GM13977 (cell line): ENCODE data around the gene HSDL2.

Experiments
- DNase-seq: peaks from one replicate; pipeline ENCODE4 v3.0.0; 2012; ENCODE audit warnings: low spot score
- in situ Hi-C: fragments of 300-500 bp; cut with MboI; formaldehyde crosslinking; loops from one replicate; pipeline ENCODE4 v1.12.0; 2022; ENCODE audit warnings: low sequenced_read_pairs, low pct_unique_long_range_greater_than_20kb, mixed read lengths, inconsistent platforms; ENCODE audit not compliant: unreplicated experiment
- TF ChIP-seq, protein P1 (sequence below): IDR thresholded peaks from 2 replicates; pipeline ENCODE4 v1.5.1; 2012; ENCODE audit warnings: mild to moderate bottlenecking, control low read depth; ENCODE audit not compliant: insufficient read depth; ENCODE audit errors: extremely low read depth, missing control alignments

HSDL2 gene

DNA sequence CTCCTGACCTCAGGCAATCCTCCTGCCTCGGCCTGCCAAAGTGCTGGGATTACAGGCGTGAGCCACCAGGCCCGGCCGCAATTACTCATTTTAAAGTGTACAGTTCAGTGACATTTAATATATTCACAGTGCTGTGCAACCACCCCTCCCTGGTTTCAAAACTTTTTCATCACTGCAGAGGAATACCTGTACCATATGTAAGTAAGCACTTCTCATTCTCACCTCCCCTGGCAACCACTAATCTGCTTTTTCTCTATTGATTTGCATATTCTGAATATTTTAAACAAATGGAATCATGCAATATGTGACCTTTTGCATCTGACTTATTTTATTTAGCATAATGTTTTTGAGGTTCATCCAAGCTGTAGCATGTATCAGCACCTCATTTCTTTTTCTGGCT lies 85.4 kb downstream of the HSDL2 start:
- TF ChIP-seq, protein P1, sequence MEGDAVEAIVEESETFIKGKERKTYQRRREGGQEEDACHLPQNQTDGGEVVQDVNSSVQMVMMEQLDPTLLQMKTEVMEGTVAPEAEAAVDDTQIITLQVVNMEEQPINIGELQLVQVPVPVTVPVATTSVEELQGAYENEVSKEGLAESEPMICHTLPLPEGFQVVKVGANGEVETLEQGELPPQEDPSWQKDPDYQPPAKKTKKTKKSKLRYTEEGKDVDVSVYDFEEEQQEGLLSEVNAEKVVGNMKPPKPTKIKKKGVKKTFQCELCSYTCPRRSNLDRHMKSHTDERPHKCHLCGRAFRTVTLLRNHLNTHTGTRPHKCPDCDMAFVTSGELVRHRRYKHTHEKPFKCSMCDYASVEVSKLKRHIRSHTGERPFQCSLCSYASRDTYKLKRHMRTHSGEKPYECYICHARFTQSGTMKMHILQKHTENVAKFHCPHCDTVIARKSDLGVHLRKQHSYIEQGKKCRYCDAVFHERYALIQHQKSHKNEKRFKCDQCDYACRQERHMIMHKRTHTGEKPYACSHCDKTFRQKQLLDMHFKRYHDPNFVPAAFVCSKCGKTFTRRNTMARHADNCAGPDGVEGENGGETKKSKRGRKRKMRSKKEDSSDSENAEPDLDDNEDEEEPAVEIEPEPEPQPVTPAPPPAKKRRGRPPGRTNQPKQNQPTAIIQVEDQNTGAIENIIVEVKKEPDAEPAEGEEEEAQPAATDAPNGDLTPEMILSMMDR = no peak
- DNase-seq = no peak
- in situ Hi-C loops = no loop called here

DNA sequence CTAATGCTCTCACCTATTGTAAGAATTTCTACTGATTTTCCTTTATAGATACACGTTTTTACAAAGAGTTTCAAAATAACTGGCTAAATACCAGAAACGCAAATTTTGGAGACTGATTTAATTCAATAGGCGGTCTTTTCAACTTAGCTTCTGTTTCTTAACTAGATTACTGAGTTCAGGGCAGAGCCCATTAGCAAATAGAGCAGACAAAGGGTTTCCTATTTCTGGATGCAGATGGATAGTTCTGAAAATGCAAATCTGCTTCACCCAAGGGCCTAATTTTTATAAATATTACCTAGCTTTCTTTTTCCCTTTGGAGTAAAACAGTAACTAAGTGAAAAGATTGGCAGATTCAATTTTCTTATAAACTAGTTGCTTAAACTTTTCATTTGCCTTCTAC lies 93.1 kb downstream of the HSDL2 start:
- TF ChIP-seq, protein P1 = no peak
- no peak for DNase-seq
- in situ Hi-C loops = no loop called here

DNA sequence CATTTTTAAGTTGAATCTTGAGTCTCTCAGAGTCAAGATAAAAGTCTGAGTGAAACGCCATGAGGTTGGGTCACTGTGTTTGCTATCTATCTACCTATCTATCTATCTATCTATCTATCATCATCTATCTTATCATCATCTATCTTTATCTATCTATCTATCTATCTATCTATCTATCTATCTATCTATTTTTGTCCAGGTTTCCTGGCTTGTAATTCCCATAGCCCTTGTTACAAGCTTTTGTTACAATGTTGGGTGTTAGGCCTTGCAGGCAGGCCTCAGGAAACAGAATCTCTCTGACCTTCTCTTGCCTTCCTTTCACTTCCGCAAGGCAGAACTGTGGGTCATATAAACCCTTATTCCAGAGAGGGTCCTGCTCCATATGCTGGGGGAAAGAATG lies 94.1 kb downstream of the HSDL2 start:
- TF ChIP-seq, protein P1 = no peak
- DNase-seq = no peak
- in situ Hi-C loops = no loop called here

DNA sequence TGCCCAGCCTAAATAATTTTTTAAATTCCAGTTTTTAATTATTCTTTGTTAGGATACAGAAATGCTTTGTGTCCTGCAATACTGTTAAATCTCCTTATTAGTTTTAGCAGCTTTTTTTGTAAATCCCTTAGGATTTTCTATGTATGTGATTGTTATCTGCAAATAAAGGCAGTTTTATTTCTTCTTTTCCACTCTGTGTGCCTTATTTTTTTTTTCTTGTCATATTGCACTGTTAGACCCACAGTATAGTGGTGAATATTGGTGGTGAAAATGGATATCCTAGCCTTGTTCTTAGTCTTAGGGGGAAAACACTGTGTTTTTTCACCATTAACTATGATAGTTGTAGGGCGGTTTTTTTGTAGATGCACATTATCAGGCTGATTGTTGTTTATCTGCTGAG lies 95.4 kb downstream of the HSDL2 start:
- in situ Hi-C loops = no loop called here
- no peak for DNase-seq
- TF ChIP-seq, protein P1 = no peak

- TF ChIP-seq, protein P1 = no peak
- DNase-seq = no peak
- in situ Hi-C loops = no loop called here
Observed at GRCh38 chr9:112477330-112477729, 97.4 kb downstream of the HSDL2 start.

- TF ChIP-seq, protein P1 = no peak
- no peak for DNase-seq
- in situ Hi-C loops = no loop called here
Observed at GRCh38 chr9:112479221-112479620, 99.3 kb downstream of the HSDL2 start.

DNA sequence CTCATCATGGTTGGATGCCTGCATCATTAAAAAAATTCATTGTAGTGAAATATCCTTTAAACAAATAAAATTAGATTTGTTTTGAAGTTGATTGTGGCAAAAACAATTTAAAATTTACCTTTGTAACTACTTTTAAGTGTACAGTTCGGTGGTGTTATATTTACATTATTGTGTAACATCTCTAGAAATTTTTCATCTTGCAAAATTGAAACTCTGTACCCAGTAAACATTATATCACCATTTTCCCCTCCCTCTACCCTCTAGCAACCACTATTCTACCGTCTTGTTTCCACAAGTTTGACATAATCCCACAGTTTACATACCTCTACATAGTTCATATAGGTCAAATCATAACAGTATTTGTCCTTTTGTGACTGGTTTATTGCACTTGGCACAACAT lies 104.7 kb downstream of the HSDL2 start:
- in situ Hi-C loops = no loop called here
- no peak for DNase-seq
- TF ChIP-seq, protein P1 = no peak
